AG04449 (cell line): ENCODE data around the gene TCFL5.

Source experiments
- CTCF ChIA-PET: fragments of 350-600 bp; formaldehyde crosslinking; extraction: SDS; loops from one replicate; lab custom pipeline; 2021; ENCODE audit warnings: antibody characterized with exemption; lab: Yijun Ruan, JAX
- POLR2A ChIA-PET: fragments of 400-600, 350-600 bp; formaldehyde crosslinking; extraction: SDS; loops from one replicate; lab custom pipeline; 2020; ENCODE audit warnings: antibody characterized with exemption, inconsistent platforms; lab: Yijun Ruan, JAX
- DNase-seq: peaks from one replicate; pipeline ENCODE4 v3.0.0-alpha.2; 2010; ENCODE audit warnings: low read depth, low spot score
- H3K4me3 ChIP-seq: 2 replicates; pipeline ENCODE4 v1.5.1; 2011; ENCODE audit warnings: low read depth, mild to moderate bottlenecking, control low read depth, low read length
- TF ChIP-seq, protein P1 (sequence below): IDR thresholded peaks from one replicate; pipeline ENCODE4 v1.5.1; 2011; ENCODE audit warnings: mild to moderate bottlenecking, moderate library complexity, low read length, control low read depth, inconsistent platforms; ENCODE audit not compliant: insufficient read depth; ENCODE audit errors: missing control alignments

The TCFL5 gene

DNA sequence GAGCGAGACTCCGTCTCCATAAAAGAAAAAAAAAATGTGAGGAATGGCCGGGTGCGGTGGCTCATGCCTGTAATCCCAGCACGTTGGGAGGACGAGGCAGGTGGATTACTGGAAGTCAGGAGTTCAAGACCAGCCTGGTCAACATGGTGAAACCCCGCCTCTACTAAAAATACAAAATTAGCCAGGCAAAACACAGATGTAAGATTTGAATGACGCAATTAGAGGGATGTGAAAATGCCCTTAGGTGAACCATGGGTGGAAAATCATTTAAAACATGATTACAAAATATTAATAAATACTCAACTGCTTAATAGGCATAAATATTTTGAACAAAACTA is 23.9 kb downstream of the TCFL5 start:
- H3K4me3 ChIP-seq: no peak overlapping the region
- CTCF ChIA-PET: no interaction called here
- POLR2A ChIA-PET: no interaction called here
- TF ChIP-seq, protein P1, sequence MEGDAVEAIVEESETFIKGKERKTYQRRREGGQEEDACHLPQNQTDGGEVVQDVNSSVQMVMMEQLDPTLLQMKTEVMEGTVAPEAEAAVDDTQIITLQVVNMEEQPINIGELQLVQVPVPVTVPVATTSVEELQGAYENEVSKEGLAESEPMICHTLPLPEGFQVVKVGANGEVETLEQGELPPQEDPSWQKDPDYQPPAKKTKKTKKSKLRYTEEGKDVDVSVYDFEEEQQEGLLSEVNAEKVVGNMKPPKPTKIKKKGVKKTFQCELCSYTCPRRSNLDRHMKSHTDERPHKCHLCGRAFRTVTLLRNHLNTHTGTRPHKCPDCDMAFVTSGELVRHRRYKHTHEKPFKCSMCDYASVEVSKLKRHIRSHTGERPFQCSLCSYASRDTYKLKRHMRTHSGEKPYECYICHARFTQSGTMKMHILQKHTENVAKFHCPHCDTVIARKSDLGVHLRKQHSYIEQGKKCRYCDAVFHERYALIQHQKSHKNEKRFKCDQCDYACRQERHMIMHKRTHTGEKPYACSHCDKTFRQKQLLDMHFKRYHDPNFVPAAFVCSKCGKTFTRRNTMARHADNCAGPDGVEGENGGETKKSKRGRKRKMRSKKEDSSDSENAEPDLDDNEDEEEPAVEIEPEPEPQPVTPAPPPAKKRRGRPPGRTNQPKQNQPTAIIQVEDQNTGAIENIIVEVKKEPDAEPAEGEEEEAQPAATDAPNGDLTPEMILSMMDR: no peak
- DNase-seq: no peak

DNA sequence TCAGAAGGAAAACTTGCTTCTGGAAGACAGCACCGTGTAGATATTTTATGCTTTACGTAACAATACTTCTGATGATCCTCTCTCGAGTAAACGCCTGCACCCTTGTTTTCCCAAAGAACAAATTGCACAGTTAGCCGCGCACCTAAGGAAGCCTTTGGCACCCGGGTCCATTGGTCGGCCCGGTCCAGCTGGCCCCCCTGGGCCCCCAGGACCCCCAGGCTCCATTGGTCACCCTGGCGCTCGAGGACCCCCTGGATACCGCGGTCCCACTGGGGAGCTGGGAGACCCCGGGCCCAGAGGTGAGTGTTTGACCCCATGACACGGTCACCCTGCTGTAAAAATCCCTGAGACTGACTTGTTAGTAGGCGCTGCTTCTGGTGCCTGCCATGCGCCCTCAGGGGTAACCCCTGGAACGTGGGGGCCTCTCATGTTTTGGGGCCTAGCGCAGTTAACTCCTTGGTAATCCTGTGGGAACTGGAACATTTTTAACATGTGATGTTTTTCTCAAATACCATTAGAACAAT is 24.6 kb downstream of the TCFL5 start:
- H3K4me3 ChIP-seq: no peak overlapping the region
- TF ChIP-seq, protein P1: no peak
- CTCF ChIA-PET: interaction anchor here (0.7 kb wide), 1 partner anchor 29 kb away, joined by 4 read pairs; no protein-coding TSS in a partner anchor
- DNase-seq: no peak
- POLR2A ChIA-PET: no interaction called here

DNA sequence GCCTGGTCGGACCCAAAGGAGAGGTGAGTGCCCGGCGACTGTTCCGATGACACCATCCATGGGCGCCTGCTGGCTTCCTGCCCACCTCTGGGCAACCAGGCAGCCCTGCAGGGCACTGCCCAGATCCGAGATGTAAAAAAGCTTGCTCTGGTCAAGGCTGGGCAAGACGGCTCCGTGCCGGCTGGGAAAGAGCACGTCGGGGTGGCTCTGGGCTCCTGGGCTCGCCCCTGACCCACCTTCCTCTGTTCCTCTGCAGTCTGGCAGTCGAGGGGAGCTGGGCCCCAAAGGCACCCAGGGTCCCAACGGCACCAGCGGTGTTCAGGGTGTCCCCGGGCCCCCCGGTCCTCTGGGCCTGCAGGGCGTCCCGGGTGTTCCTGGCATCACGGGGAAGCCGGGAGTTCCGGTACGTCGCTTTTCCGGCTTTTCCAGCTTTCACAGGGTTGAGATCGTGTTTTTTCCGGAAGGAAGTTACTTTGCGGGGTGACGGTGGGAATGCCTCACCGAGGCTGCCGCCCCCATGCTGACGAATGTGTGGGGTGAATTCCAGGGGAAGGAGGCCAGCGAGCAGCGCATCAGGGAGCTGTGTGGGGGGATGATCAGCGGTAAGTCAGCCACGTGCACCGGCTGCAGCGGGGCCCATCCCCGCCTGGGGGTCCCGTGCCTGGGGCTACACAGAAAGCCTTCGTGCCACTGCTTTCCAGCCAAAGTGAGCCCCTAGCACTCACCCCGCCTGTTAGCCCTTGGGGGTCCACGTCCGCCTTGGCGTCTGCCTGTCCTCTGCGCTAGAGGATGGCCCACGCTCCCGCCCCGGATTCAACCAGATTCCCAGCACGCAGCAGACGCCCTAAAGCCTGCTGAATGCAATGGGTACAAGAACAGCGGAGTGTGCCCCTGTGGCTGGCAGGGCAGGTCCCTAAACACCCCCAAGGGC is 25.4 kb downstream of the TCFL5 start:
- H3K4me3 ChIP-seq: no peak overlapping the region
- TF ChIP-seq, protein P1: no peak
- POLR2A ChIA-PET: no interaction called here
- CTCF ChIA-PET: interaction anchor here (0.7 to 1.5 kb wide), 4 partner anchors 11 to 167 kb away, joined by 3 to 4 read pairs (median 4); no protein-coding TSS in a partner anchor
- no peak for DNase-seq

DNA sequence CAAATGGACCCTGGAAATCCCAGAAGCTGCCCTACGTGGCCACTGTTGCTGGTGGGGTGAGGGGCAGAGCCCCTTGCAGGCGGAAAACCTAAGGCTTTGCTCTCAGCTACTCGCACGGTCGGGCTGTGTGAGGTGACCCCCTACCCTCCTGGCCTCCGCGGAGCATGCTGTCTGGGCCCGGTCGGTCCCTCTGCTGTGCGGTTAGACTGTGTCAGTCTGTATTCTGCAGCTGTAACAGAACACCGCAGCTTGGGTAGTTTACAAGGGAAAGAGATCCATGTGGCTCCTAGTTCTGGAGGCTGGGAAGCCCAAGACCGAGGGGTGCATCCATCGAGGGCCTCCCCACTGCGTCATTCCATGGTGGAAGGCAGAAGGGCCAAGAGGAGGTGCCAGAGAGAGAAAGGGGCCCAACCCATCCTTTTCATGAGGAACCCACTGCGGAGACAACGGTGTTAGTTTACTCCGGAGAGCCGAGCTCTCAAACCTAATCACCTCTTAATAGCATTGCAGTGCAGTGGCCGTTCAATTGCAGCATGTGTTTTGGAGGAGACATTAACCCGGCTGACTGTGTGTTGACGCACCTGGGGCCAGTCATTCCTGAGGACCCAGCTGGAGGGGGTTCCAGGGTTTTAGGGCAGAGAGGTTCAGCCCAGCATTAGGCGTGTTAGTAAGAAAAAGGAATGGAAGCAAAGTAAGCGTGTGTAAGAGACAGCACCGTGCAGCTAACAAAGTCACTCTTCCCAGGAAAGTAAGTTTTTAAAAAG is 26.5 kb downstream of the TCFL5 start:
- CTCF ChIA-PET: interaction anchor here (1.3 to 1.5 kb wide), 4 partner anchors 10 to 166 kb away, joined by 3 to 4 read pairs (median 4); no protein-coding TSS in a partner anchor
- no peak for DNase-seq
- POLR2A ChIA-PET: no interaction called here
- TF ChIP-seq, protein P1: no peak
- H3K4me3 ChIP-seq: no peak overlapping the region

DNA sequence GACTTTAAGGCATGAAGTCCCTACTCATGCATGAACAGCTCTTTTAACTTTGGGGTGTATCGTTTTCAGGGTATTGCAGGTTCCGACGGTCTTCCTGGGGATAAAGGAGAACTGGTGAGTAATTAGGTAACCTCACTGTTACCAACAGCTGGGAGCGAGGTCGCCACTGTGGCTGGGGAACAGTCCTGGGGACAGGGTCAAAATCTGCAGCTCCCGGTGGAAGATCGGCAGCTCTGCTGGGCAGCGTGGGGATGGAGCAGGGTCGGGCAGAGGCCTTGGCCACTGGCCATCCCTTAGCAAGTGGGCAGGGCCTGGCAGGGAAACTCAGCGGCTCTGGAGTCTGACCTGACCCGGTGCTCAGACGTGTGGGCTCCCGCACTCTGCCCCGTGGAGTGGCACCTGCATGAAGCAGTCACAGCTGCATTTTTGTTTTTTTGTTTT is 28.7 kb downstream of the TCFL5 start:
- POLR2A ChIA-PET: no interaction called here
- no peak for DNase-seq
- CTCF ChIA-PET: interaction anchor here (2.7 kb wide), 1 partner anchor 10 kb away, joined by 9 read pairs; no protein-coding TSS in a partner anchor
- TF ChIP-seq, protein P1: no peak
- no peak overlapping the region for H3K4me3 ChIP-seq
